NCI-H82 treated with DMSO at 0.1 percent for 48 hours (cell line): ENCODE data around the gene AGL.
"Not testable (repeated sequence)": the region's sequence is repeated elsewhere in the genome, so short reads cannot be mapped to it uniquely, and the experiment has no call there.

Experiments used
- DNase-seq: peaks from one replicate; lab custom pipeline; 2025; ENCODE audit not compliant: unreplicated experiment; lab: John Stamatoyannopoulos, UW

The AGL gene

DNA sequence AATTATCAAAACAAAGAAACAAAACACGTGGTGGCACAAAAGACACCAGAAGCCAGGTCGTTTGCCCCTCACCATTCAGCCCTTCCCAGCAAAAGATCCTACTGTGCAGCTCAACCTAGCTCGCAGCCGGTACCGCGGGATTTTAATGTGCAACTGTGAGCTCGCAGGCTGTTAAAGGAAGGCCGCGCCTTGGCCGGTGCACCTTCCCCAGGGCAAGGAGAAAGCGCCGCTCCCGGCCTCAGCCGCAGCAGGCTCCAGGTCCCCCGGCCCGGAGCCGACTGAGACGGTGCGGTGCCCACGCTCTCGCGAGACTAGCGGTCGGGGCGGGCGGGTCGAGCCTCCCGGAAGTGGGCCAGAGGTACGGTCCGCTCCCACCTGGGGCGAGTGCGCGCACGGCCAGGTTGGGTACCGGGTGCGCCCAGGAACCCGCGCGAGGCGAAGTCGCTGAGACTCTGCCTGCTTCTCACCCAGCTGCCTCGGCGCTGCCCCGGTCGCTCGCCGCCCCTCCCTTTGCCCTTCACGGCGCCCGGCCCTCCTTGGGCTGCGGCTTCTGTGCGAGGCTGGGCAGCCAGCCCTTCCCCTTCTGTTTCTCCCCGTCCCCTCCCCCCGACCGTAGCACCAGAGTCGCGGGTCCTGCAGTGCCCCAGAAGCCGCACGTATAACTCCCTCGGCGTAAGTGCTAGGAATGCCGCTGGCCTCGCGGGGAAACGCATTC, at the start of gene AGL:
Gene AGL, plus strand, starts transcription at position 618 of the 715 bp plus-strand sequence. CDS start 682 bp downstream, outside the sequence.
- DNase-seq = peak; percentile 70

GRCh38 chr1:99801584-99801983, 48.6 kb upstream of the AGL start:
- no peak for DNase-seq

- no peak for DNase-seq
Measured at GRCh38 chr1:99806882-99807281, 43.3 kb upstream of the AGL start.

- peak; percentile 96 for DNase-seq
Measured at GRCh38 chr1:99808391-99809115, 41.6 kb upstream of the AGL start.

DNA sequence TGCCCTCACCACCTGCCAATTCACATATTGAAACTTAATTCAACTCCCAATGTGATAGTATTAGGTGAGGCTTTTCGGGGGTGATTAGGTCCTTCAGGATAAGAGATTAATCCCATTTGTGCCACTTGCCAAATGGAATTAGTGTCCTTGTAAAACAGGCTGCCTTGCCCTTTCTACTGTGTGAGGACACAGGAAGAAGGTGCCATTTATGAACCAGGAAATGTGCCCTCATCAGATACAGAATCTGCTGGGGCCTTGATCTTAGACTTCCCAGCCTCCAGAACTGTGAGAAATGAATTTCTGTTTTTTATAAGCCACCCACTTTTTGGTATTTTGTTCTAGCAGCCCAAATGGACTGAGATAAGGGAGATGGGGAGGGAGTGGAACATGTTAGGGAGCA, 39.1 kb upstream of the AGL start:
- peak; percentile 95 for DNase-seq

- no peak for DNase-seq
Measured at GRCh38 chr1:99811747-99812146, 38.4 kb upstream of the AGL start.

GRCh38 chr1:99814373-99814900, 35.7 kb upstream of the AGL start:
- DNase-seq = no peak

DNA sequence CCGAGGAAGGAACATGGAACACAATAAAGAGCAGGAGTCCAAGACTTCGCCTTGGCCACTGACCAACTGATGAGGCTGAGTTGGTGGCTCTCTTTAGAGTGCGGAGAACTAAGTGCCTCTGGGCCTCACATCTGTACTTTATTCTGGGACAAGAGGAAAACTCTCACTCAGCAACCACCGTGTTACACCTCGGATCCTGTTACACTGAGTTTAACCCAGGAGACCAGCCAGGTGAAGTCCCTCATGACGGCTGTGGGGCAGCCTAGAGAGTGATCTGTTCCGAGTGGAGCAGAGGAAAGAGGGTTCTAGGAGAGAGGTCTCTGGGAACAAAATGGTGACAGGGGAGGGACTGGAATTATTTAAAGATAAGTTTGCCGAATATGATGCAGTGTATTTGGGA, 33.5 kb upstream of the AGL start:
- no peak for DNase-seq

- no peak for DNase-seq
Measured at GRCh38 chr1:99818063-99818699, 32.0 kb upstream of the AGL start.

DNA sequence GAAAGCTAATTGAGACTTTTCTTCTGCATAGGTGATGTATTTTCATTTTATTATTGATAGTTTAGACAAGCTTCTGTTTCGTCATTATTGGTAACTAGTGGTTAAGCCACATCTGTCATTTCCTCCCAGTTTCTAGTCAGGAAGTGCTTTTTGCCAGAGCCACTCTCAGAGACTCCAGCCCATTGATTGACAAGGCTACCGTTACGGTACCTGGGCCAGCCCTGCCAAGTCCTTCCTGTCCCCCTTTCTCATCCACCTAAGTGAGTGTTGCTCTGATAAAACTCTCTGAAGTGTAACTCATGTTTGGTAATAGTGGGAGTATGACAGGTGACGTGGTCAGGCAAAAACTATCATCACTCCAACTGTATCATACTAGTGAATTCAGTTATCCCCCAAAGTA, 29.6 kb upstream of the AGL start:
- no peak for DNase-seq

GRCh38 chr1:99825098-99825497, 25.1 kb upstream of the AGL start:
- DNase-seq = no peak

DNA sequence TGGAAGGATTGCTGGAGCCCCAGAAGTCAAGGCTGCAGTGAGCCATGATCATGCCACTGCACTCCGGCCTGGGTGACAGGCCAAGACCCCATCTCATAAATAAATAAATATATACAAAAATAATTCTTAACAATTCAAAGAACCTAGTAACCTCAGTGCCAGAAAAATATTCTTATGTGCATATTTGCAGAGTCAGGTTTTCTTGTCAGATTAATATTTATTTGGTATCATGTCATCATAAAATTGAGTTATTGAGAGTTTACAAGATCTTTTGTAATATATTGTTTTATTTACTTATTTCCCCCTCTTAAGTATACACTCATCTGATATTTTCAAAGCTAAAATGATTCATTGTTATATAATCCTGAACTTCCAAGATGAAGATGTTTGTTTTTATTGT, 24.5 kb upstream of the AGL start:
- DNase-seq = no peak

DNA sequence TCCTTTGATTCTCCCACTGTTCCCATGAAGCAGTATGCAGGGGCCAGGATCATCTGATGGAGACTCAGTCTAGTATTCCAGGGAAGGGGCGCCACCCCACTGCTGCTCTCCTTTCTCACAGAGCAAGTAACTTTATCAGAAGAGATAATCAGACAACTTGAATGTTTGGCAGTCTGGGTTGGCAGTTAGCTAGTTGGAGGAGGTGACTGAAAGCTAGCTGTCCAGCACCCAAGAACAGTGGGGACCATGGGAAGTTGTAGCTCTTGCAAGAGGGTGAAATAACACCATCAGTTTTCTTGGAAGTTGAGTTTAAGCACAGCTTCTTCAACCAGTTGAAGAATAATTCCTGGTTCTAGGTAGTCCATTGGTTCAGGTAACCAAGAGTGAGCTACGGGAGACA, 22.2 kb upstream of the AGL start:
- DNase-seq = no peak

GRCh38 chr1:99829269-99829668, 20.9 kb upstream of the AGL start:
- DNase-seq = no peak

DNA sequence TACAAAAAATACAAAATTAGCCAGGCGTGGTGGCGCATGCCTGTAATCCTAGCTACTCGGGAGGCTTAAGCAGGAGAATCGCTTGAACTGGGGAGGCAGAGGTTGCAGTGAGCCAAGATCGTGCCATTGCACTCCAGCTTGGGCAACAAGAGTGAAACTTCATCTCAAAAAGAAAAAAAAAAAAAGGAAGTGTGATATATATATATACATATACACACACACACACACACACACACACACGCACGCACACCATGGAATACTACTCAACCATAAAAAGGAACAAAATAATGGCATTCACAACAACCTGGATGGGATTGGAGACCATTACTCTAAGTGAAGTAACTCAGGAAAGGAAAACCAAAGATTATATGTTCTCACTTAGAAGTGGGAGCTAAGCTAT, 16.2 kb upstream of the AGL start:
- not testable (repeated sequence) for DNase-seq

DNA sequence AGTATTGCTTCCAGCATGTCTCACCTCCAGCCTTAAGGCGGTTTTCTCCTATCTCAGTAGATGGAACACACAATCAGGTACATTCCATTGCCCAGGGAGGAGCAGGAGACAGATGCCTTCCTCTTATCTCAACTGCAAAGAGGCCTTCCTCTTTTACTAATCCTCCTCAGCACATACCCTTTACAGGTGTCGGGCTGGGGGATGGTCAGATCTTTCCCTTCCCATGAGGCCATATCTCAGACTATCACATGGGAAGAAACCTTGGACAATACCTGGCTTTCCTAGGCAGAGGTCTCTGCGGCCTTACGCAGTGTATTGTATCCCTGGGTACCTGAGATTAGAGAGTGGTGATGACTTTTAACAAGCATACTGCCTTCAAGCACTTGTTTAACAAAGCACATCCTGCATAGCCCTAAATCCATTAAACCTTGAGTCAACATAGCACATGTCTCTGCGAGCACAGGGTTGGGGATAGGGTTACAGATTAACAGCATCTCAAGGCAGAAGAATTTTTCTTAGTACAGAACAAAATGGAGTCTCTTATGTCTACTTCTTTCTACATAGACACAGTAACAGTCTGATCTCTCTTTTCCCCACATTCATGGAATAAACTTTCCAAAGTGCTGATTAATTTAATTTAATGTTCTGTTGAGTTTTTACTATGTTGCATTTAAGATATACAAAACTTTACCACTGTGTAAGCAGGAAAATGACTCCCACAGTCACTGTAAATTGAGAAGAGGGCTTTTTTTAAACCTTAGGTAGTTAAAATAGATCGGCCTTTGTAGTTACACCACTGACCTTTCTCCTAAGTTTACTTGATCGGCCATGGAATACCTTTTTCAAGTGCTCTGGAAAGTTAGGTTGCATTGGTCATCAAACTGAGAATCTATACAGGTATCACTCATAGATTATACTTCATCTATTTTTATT, 13.7 kb upstream of the AGL start:
- DNase-seq = peak; percentile 71

DNA sequence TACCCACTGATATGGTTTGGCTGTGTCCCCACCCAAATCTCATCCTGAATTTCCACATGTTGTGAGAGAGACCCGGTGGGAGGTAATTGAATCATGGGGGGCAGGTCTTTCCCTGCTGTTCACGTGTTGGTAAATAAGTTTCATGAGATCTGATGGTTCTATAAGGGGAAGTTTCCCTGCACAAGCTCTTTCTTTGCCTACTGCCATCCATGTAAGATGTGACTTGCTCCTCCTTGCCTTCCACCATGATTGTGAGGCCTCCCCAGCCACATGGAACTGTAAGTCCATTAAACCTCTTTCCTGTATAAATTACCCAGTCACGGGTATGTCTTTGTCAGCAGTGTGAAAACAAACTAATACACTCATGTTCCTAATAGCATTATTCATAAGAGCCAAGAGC, 9.8 kb upstream of the AGL start:
- DNase-seq = not testable (repeated sequence)

DNA sequence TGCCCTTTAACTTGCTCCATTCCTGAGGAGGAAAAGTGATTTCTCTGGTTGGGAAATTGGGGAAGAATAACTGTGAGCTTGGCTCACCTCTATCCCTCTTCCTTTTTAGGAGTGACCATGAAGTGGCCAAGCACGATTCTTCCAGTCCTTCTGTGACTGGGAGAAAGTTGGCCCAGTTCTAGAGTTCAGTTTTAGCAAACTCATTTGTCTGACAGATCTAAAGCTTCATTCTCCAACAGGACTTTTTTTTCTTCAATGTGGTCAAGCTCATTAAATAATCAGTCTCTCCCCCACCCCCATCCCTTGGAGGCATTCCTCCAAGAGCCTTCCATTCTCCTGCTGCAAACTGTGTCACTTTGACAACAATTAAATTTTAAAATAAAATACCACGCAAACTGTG, 6.4 kb upstream of the AGL start:
- DNase-seq = no peak

- peak; percentile 52 for DNase-seq
Measured at GRCh38 chr1:99845201-99845600, 5.0 kb upstream of the AGL start.

DNA sequence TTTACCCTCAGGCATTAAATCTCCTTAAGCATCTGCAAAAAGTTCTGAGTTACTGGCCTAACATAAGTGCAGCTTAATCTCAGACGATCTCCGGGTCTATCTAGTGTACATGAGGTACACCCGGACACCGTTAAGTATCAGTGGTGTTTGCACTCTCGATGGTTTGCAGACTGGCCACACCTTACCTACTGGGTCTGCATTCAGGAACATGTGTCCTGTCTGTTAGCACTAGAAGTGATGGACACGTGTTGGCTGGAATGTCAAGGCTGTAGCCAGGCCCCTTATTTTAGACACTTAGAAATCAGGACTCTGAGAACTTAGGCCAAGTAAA, 783 bp upstream of the AGL start:
- peak; percentile 75 for DNase-seq
